ENCODE results near the gene PITX3. TPM values are rescaled to one million over a fixed set of nuclear protein-coding genes. Genes with fewer than 3 reads are reported as not detected.

PITX3 gene
- total RNA-seq, 1 experiment from 2014 or later: 0.81 TPM

GRCh38 chr10:102268375-102268888 is 27.1 kb upstream of the PITX3 start:
- H3K27ac Mint-ChIP-seq: no peak overlapping the region
- ChIA-PET POLR2A (no interaction called here), CTCF (interaction anchor here (0.8 to 3.1 kb wide), 4 partner anchors 33 to 78 kb away, joined by 3 to 11 read pairs (median 4); no protein-coding TSS in a partner anchor)

GRCh38 chr10:102267748-102268147 is 26.4 kb upstream of the PITX3 start:
- Mint-ChIP-seq H3K4me3 (no peak overlapping the region), H3K4me1 (peaks cover 4% of the 10 kb centered on the region; the same call in 1 of the 2 replicates), H3K36me3 (no peaks in the 10 kb centered on the region), H3K27me3 (ENCODE audit: low read depth) (no peaks in the 10 kb centered on the region), H3K27ac (no peak overlapping the region), H3K9me3 (no peaks in the 10 kb centered on the region)
- CTCF ChIA-PET: interaction anchor here (0.8 to 3.1 kb wide), 4 partner anchors 32 to 79 kb away, joined by 3 to 11 read pairs (median 4); no protein-coding TSS in a partner anchor
- POLR2A ChIA-PET: no interaction called here
- ATAC-seq (no peak), DNase-seq (ENCODE audit: low spot score) (no peak)
- no peak for TF ChIP-seq FOXP1 (CRISPR knock-in tag; IDR thresholded peaks at IDR 0.05; ENCODE audit: borderline replicate concordance)
- TF ChIP-seq USF2 (CRISPR knock-in tag; IDR thresholded peaks at IDR 0.05): no peak
- no peak for TF ChIP-seq ZNF121 (CRISPR knock-in tag; IDR thresholded peaks at IDR 0.05)
- TF ChIP-seq IRF2 (CRISPR knock-in tag; IDR thresholded peaks at IDR 0.05; ENCODE audit: borderline replicate concordance, low read depth): no peak
- TF ChIP-seq NFYB (CRISPR knock-in tag; conservative IDR thresholded peaks at IDR 0.05; ENCODE audit: low read depth): no peak
- no peak for TF ChIP-seq PREB (CRISPR knock-in tag; IDR thresholded peaks at IDR 0.05; ENCODE audit: borderline replicate concordance)
- no peak for TF ChIP-seq E2F4 (CRISPR knock-in tag; IDR thresholded peaks at IDR 0.05; ENCODE audit: borderline replicate concordance, low read depth)
- no peak for TF ChIP-seq HMGXB4 (CRISPR knock-in tag; IDR thresholded peaks at IDR 0.05)
- no peak for TF ChIP-seq GABPB1 (CRISPR knock-in tag; IDR thresholded peaks at IDR 0.05)
- no peak for TF ChIP-seq ETV6 (CRISPR knock-in tag; IDR thresholded peaks at IDR 0.05)

More at GRCh38 chr10:102268375-102268888, 27.1 kb upstream of the PITX3 start:
- Mint-ChIP-seq H3K9me3 (no peaks in the 10 kb centered on the region), H3K27me3 (ENCODE audit: low read depth) (no peaks in the 10 kb centered on the region), H3K4me1 (peaks cover 4% of the 10 kb centered on the region; the same call in 1 of the 2 replicates), H3K4me3 (no peak overlapping the region), H3K36me3 (no peaks in the 10 kb centered on the region)
- TF ChIP-seq RORB (CRISPR knock-in tag; IDR thresholded peaks at IDR 0.05) (no peak), USF2 (CRISPR knock-in tag; IDR thresholded peaks at IDR 0.05) (no peak), ZSCAN18 (CRISPR knock-in tag; IDR thresholded peaks at IDR 0.05) (no peak), IRF1 (CRISPR knock-in tag; IDR thresholded peaks at IDR 0.05) (no peak), SMAD3 (CRISPR knock-in tag; IDR thresholded peaks at IDR 0.05; ENCODE audit: borderline replicate concordance) (no peak), ESRRA (CRISPR knock-in tag; IDR thresholded peaks at IDR 0.05; ENCODE audit: borderline replicate concordance) (no peak), SMAD4 (CRISPR knock-in tag; IDR thresholded peaks at IDR 0.05) (no peak), NR3C1 (CRISPR knock-in tag; conservative IDR thresholded peaks at IDR 0.05; ENCODE audit: low read depth) (no peak), GABPB1 (CRISPR knock-in tag; IDR thresholded peaks at IDR 0.05) (no peak), E2F1 (CRISPR knock-in tag; IDR thresholded peaks at IDR 0.05) (no peak), ZBTB43 (CRISPR knock-in tag; IDR thresholded peaks at IDR 0.05) (no peak), TEAD4 (CRISPR knock-in tag; IDR thresholded peaks at IDR 0.05) (no peak), FOXP1 (CRISPR knock-in tag; IDR thresholded peaks at IDR 0.05; ENCODE audit: borderline replicate concordance) (no peak)
- DNase-seq (ENCODE audit: low spot score) (no peak), ATAC-seq (no peak)
